ENCODE data around the gene WFDC2.

Gene WFDC2, protein sequence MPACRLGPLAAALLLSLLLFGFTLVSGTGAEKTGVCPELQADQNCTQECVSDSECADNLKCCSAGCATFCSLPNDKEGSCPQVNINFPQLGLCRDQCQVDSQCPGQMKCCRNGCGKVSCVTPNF

DNA sequence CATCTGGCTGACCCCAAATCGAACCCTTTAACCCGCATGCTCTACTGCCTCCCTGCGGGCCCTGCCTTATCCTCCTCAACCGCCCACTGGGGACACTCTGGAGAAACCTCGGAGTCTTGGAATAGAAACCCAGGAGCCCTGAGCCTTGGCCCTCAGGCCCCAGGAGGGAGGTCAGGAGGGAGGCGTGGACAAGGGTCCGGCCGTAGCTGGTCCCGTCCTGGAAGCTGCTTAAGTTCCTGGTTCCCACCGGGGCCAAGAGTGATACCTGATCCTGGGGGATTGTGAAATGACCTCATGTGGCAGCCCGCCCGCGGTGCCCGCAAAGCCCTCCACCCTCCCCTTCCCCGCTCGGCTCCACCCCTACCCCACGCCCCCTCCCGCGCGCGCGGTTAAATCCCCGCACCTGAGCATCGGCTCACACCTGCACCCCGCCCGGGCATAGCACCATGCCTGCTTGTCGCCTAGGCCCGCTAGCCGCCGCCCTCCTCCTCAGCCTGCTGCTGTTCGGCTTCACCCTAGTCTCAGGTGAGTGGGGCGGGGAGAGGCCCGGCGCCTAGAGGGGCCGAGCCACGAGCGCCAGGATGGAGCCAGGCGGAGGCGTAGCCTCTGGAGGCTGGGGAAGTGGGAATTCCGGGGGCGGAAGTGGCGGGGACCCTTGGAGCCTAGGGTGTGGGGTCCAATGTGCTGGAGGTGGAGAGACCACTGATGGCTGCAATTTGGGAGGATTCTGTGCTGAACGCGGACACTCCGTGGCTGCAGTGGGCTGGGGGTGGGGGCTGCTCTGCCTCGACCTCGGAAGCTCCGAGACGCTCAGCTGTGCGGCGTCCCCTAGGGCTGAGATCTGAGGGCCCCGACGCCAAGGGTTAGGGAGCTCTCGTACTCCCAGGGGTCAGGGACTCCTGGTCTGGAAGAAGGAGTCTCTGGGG lies at the start of gene WFDC2:
Gene WFDC2, plus strand, starts transcription at position 418 of the 926 bp plus-strand sequence. Its CDS starts 29 bp downstream, at position 447.
- DNase-seq (ENCODE audit: low read depth): no peak

DNA sequence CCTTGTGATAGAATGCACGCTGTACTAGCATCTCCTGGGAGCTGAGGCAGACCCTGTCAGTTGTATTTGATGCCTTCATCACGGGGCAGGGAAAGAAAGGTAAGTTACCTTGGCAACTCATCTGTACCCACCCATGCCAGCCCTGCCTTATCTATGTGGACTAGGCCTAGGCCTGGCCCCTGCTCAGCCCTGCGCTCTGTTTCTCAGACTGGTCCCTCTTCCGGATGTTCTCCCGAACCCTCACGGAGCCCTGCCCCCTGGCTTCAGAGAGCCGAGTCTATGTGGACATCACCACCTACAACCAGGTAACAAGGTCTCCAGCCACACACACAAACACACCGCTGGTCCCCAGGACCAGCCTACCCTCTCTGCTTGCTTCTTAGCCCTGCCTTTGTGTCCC lies 49.4 kb upstream of the WFDC2 start:
- DNase-seq (ENCODE audit: low read depth): no peak

DNA sequence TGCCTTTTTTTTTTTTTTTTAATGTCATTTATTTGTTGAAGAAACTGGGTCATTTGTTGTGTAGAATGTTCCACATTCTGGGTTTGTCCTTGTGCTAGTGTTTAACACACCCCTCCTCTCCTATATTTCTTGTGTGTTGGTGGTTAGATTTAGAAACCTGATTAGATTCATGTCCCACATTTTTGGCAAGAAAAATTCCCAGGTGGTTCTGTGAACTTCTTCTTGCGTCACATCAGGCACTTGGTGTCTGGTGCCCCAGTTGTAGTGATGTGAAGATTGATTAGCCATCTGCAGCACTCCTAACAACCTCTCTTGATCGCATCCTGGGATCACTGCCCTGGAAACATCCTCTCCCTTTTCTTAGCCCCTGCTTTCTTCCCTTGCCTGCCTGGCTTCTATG lies 45.9 kb upstream of the WFDC2 start:
- no peak for DNase-seq (ENCODE audit: low read depth)

DNA sequence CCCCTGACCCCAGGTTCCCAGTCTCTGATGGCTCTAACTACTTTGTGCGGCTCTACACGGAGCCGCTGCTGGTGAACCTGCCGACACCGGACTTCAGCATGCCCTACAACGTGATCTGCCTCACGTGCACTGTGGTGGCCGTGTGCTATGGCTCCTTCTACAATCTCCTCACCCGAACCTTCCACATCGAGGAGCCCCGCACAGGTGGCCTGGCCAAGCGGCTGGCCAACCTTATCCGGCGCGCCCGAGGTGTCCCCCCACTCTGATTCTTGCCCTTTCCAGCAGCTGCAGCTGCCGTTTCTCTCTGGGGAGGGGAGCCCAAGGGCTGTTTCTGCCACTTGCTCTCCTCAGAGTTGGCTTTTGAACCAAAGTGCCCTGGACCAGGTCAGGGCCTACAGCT lies 44.0 kb upstream of the WFDC2 start:
- no peak for DNase-seq (ENCODE audit: low read depth)

DNA sequence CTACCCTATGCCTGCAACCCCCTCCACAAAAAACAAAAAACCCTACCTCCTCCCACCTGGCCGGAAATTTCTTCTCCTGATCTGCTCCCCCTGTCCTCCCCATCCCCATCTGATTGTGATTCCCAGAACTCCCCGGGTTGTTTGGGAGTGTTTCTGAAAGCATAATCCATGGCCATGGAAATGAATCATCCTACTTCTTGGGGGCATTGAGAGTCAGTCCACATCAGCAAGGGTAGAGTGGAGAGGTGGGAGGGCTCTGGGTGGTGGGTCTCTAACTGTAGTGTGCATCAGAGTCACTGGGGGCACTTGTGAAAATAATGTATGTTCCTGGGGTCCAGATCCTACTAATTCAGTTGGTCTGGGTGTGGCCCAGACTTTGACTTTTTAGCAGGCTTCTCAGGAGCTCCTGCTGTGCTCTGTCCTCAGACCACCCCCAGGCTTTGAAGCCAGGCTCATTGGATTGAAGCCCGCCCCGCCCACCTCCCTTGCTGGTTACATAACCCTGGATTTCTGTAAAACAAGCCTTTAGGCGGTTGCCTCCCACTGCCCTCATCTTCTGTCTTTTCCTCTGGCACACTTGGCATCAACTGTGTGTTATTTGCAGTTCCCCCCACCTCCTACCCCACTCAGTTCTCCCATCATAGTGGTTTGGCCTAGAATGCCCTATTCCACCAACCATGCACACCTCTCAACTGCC lies 43.1 kb upstream of the WFDC2 start:
- no peak for DNase-seq (ENCODE audit: low read depth)

DNA sequence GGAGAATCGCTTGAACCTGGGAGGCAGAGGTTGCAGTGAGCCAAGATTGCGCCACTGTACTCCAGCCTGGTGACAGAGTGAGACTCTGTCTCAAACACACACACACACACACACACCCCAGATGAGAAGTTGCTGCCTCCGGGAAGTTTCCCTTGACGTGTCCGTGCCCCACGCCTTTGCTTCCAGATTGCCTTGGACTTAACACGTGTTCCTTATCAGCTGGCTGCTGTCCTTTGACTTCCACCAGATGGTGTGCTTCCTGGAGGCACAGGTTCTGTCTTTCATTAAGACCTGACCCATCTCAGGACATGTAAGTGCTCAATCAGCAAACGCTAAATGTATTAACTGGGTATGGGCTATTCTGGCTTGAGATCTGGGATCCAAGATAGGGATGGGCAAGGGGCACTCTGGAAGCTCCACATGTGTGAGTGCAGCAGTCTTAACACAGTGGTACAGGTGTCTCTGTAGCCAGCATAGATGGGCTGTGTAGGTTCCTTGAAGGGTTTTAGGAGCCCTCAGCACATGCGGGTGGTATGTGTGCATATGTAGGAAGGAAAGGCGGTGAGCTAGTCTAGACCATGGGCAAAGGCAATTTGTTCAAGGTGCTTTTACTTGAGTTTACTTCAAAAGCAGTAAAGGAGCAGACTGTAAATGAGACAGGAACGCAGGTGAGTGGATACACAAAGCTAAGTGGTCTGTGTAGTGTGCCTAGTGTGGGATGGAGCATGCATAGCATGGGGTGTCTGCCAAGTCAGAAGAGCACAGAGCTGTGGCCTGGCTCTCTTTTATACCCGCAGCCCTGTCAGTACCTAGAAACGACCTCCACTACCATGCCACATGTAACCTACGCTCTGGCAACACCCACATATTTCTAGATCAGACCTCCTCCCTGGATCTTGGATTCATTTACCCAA lies 42.1 kb upstream of the WFDC2 start:
- no peak for DNase-seq (ENCODE audit: low read depth)

DNA sequence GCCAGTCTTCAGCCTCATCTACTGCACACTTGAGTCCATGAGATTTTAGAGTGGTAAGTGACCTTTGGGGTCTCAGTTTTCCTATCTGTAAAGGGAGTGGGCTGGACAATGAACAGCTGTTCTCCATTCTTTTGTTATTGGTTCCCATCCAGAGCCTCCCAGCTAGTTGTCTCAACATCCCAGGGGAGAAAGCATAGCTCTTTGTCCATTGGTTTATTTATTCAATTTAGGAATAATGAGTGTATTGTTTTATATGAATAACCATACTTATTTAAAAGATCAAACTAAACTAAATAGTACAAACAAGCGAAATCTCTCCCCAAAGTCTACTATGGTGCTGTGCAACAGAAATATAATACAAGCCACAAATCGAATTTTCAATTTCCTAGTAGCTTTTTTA lies 39.9 kb upstream of the WFDC2 start:
- no peak for DNase-seq (ENCODE audit: low read depth)

DNA sequence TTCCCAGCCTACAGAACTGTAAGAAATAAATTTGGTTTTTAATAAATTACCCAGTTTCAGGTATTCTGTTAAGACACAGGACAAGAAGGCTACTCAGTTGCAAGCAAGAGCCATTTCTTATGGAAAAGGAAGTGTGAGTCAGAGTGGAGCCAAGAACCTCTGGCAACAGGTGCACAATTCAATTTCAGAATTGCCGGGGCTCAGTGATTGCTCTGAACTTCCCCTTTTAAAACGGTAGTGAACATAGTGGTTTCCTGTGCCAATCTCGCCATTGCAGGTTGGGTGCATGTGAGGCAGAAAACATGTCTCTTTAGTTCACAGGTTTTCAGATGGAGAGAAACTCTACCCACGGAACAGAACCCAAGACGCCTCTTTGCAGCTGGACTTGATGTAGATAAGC lies 37.3 kb upstream of the WFDC2 start:
- DNase-seq (ENCODE audit: low read depth): no peak

DNA sequence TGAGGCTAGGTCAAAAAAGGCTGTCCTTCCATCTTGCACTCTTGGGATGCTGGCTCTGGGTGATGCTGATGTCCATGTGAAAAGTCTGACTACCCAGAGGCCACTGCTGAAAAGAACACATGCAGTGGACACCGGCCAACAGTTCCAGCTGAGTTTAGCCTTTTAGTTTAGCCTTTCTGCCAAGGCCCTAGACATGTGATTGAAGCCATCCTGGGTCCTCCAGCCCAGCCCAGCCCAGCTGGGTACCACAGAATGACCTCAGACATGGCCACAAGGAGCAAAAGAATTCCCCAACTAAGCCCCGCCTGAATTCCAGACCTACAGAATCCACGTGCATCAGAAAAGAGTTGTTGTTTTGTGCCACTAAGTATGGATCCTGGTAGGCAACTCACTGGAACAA lies 36.2 kb upstream of the WFDC2 start:
- no peak for DNase-seq (ENCODE audit: low read depth)

DNA sequence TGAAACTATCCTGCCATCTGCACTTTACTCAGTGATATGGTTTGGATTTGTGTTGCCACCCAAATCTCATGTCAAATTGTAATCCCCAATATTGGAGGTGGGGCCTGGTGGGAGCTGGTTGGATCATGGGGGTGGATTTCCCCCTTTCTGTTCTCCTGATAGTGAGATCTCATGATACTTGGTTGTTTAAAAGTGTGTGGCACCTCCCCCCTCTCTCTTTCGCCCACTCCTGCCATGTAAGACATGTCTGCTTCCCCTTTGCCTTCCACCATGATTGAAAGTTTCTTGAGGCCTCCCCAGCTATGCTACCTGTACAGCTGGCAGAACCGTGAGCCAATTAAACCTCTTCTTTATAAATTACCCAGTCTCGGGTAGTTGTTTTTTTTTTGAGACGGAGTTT lies 35.6 kb upstream of the WFDC2 start:
- DNase-seq (ENCODE audit: low read depth): no peak

DNA sequence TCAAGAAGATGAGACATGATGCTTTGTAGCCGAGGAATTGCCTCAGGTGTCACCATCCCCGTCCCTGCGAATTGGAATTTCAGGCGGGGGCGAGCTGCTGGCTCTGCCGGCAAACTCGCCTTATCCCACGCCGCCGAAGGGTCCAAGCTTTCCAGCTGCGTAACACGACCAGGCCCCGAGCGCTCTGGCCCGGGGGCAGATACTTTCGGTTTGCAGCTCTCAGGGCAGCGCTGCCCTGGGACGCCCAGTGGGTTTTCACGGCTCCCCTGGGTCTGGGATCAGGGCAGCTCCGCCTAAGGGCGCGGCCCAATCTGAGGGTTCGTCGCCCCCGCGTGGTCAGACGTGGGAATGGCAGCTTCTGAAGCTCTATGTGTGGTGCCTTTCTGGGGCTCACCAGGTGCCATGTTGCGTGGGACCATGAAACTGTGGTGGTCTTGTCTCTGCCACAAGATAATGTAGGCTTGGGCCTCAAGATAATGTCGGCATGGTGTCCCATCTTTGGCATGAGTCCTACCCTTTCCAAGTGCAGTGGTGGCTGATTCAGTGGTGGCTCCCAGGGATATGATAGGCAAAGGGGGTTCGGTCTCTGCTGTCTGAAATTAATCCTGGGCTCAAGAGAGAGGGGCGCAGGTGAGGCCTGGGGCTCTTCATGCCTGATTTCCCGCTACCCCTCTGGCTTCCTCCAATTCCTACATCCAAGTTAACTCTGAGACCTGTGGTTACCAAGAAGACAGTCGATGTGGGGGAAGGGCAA lies 32.6 kb upstream of the WFDC2 start:
- DNase-seq (ENCODE audit: low read depth): peak; percentile 49

DNA sequence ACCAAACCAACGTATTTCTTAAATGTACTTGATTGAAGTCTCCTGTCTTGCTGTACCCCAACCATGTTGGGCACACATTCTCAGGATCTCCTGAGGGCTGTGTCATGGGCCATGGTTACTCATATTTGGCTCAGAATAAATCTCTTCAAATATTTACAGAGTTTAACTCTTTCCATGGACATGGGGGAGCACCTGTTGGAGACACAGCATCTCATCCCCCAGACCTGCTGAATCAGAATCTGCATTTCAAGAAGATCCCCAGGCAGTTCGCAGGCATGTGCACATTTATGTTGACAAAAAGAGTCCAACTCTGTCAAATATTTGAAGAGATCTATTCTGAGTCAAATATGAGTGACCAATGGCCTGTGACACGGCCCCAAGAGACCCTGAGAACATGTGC lies 29.1 kb upstream of the WFDC2 start:
- DNase-seq (ENCODE audit: low read depth): no peak

DNA sequence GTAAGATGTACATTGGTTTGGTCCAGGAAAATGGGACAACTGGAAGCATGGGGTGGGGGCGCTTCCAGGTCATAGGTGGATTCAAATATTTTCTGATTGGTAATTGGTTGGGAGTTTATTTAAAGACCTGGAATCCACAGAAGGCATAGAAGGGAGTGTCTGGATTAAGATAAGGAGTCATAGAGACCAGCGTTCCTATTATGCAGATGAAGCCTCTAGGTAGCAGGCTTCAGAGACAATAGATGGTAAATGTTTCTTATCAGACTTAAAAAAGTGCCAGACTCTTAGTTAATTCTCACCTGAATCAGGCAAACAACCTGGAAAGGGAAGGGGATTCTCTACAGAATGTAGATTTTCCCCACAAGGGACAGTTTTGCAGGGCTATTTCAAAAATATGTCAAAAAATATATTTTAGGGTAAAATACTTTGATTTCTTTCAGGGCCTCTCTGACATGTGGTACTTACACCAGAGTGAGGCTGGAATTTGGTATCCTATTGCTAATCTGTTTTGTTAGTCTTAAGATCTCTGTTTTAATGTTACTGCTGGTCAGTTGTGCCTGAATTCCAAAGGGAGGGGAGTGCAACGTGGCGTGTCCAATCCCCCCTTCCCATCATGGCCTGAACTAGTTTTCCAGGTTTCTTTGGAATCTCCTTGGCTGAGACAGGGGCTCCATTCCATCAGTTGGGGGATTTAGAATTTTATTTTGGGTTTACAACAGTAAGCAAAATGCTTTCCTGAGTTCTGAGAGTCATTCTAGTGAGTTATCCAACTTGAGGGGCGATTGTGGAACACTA lies 28.5 kb upstream of the WFDC2 start:
- no peak for DNase-seq (ENCODE audit: low read depth)

DNA sequence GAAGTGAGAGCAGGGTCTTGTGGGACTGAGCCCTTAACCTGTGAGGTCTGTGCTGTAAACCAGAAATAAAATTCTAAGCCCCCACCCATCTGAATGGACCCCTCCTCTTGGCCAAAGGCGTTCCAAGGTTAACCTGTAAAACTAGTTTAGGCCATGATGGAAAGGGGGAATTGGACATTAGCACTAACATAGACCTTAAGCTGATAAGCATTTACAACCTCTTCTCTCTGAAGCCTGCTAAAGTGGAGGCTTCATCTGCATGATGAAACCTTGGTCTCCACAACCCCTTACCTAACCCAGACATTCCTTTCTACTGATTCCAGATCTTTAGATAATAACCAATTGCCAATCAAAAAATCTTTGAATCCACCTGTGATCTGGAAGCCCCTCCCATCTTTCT lies 27.8 kb upstream of the WFDC2 start:
- DNase-seq (ENCODE audit: low read depth): no peak

DNA sequence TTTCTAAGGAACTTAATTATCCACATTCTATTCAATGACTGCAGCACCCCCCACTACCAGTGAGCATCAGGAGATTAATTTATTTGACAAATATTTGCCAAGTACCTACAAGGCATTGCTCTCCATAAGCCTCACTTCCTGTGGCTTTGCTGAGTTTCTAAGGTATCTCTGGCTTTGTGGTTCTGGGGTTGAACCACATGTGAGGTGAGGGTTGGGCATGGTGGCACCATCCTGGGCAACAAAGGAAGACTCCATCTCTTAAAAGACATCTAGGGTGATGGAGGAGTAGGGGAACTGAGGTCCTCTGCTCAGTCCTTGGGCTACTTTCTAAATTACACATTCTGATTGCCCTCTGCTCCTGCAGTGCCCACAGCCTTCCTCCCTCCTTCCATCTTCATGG lies 25.5 kb upstream of the WFDC2 start:
- DNase-seq (ENCODE audit: low read depth): no peak

DNA sequence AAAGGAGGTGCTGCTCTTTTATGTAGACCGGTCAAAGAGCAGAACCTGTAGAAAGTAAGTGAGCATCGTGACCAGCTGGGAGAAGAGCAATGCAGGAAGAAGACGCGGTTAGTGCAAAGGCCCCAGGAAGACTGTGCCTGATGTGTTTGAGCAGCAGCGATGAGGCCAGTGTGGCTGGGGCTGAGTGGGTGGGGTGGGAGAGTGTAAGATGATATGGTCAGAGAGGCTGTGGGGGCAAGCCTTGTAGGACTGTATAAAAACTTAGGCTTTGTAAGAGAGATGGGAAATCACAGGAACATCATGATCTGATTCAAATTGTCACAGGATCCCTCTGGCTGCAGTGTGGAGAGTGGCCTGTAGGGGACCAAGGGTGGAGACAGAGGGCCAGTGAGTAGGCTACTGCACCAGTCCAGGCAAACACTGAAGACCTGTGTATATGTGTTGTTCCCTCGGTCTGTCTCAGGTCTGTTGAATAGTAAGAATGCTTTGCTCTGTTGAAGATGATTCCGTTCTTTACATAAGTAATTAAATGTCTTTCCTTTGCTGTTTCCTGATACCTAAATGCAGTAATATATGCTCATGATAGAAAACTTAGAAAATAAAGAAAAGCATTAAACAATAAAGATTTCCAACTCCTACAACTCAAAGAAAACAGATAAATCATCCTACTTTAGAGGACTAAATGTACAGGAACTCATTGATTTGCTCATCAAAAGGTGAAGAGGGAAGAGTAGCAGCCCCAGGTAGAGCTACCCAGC lies 23.6 kb upstream of the WFDC2 start:
- DNase-seq (ENCODE audit: low read depth): no peak

DNA sequence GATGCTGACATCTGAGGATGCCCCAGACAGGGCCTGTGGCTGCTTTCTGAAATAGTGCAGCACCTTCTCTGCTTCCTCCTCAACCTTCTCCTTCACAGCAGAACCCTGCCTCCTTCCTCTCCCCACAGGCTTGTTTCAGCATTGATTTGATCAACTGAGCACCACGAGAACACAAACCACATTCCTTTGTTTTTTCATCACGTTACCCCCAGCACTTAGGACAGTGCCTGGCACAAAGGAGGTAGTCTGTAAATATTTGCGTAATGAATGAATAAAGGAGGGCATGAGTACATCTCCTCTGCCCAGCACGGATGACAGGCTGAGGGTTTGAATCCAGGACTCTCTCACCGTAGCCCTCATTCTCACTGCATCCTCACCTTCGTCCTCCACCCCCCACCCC lies 21.3 kb upstream of the WFDC2 start:
- DNase-seq (ENCODE audit: low read depth): no peak

DNA sequence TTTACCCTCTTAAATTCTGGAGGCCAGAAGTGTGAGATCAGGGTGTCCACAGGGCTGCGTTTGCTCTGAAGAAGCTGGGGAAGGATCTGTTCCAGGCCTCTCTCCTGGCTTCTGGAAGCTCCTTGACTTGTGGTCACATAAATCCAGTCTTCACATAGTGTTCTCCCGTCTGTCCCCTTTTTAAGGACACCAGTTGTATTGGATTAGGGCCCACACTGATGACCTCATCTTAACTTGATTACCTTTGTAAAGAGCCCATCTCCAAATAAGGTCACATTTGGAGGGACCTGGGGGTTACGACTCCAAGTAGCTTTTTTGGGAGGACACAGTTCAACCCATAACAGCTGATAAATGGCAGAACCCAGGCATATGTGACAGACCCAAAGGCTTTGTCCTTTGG lies 20.0 kb upstream of the WFDC2 start:
- DNase-seq (ENCODE audit: low read depth): no peak

DNA sequence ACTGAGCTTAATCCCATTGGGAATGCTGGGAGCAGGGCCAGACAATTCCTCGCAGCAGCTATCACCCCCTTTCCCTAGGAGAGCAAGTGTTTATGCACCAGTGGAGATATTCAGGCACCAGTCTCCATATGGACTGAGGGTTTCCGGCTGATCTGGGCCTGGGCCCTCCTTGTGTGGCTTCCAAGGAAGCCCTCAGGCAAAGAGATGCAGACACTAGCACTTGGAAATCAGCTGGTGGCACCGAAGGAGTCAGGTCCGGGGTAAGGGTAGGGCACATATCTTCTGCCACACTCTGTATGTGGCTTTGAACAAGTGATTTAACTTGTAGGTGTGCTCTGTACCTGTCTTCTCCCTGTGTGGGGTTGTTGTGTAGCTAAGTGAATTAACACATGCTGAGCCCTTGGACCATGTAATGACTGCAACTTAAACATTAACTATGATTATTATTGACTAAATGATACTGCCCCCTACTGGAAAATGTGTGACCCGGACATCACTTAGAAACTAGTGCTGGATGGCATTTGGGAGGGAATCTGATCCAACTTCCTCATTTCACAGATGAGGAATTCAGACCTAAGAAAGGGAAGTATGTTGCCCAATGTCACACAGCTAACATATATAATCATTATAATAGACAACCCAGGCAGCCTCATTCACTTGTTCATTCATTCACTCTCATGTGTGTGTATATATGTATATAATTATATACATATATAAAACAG lies 19.3 kb upstream of the WFDC2 start:
- DNase-seq (ENCODE audit: low read depth): peak; percentile 22
